GM18505 (cell line): Measurements from ENCODE around the gene PAX7.
"Not testable (repeated sequence)": the region's sequence is repeated elsewhere in the genome, so short reads cannot be mapped to it uniquely, and the experiment has no call there.

Experiments used
- ATAC-seq: cut with Tn5 transposase; IDR thresholded peaks from one replicate; pipeline ENCODE4 v1.9.1; 2021; ENCODE audit not compliant: unreplicated experiment
- POLR2A ChIP-seq: IDR thresholded peaks from 4 replicates; pipeline ENCODE4 v1.6.1; 2011; ENCODE audit warnings: borderline replicate concordance; ENCODE audit not compliant: insufficient read depth, insufficient read length; ENCODE audit errors: extremely low read depth

PAX7 gene

DNA sequence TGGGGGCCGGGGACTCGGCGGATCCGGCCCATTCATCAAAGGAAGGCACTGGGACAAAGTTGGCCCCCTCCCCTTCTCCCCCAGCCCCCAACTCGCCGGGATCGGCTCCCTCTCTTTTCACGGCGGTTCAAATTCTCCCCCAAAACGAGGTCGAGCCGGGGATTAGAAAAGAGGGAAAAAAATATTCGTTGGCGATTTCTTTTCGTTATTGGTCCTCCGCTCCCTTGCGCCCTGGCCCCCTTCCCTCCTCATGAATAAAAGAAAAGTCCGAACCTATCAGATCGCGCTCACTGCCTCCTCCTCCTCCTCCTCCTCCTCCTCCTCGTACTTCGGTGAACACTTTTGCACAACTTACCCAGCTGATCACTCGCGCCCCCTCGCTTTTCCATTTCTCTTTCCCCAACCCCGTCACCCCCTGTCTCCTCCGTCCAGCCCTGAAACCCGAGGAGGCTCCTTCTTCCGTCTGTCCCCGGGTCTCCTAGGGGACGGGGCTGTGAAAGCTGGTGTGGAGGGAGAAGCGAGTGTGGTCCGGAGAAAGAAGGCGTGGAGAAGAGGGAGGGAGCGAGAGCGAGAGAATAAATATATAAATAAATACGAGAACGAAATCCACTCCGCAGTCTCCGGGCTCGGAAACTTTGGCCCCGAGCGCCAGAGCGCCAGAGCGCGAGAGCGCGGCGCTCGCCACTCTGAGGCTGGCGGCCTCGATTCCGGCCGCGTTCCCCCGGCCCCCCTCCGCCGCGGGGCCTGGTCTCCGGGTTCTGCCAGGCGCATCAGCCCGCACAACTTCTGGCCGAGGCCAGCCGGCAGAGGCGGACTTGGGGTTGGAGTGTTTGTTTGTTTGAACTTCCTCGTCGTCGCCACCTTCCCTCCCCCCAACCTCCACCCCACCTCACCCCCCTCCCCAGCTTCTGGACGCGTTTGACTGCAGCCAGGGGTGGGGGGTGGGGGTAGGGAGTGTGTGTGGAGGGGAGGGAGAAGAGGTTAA lies at the start of gene PAX7:
PAX7 (plus strand) TSS at position 336 of the 985 bp plus-strand sequence. CDS start 758 bp downstream, outside the sequence.
- no peak for ATAC-seq
- TF ChIP-seq POLR2A = no peak

DNA sequence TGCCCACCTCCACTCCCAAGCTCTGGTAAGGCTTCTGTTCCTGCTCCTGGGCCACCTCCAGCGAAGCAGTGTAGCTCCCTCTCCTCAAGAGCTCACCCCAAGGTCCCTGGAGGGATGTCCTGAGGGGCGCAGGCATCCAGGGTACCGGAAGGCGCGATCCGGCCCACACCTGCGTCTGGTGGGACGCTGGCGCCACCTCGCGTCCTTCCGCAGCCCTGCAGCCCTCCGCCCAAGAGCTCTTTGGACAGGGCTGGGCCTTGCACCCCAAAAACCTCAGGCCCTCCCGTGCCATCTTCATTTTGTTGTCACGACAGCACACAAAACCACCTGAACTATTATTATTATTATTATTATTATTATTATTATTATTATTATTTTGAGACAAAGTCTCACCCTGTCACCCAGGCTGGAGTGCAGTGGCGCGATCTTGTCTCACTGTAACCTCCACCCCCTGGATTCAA lies 49.2 kb upstream of the PAX7 start:
- no peak for TF ChIP-seq POLR2A

GRCh38 chr1:18582890-18583289 lies 47.8 kb upstream of the PAX7 start:
- no peak for ATAC-seq

More for the DNA sequence above, 49.2 kb upstream of the PAX7 start:
- ATAC-seq = no peak

GRCh38 chr1:18583326-18583941 lies 47.2 kb upstream of the PAX7 start:
- TF ChIP-seq POLR2A = no peak
- no peak for ATAC-seq

More at GRCh38 chr1:18582890-18583289, 47.8 kb upstream of the PAX7 start:
- no peak for TF ChIP-seq POLR2A

DNA sequence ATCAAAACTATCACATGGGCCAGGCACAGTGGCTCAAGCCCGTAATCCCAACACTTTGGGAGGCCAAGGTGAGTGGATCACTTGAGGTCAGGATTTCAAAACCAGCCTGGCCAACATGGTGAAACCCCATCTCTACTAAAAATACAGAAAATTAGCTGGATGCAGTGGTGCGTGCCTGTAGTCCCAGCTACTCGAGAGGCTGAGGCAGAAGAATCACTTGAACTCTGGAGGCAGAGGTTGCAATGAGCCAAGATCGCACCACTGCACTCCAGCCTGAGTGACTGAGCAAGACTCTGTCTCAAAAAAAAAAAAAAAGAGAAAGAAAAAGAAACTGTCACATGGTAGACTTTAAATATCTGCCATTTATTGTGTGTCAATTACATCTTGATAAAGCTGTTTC lies 44.6 kb upstream of the PAX7 start:
- ATAC-seq = not testable (repeated sequence)

- no peak for TF ChIP-seq POLR2A
- ATAC-seq = no peak
These were observed 42.6 kb upstream of the PAX7 start for GRCh38 chr1:18588093-18588492.

DNA sequence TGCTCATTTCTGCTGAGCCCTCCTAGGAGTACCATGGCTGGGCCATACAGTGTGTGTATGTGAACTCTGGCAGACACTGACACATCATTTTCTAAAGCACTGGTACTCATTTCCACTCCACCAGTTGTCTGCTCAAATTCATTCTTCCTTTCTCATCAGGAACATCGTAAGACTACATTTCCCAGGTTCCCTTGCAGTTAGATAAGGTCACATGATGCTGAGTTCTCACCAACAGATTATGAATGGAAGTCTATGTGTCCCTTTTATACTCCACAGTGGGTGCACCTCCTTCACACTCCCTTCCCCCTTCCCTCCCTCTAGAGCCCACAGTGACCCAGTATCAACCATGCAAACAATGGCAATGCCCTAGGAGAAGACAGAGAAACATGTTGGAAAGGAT lies 38.3 kb upstream of the PAX7 start:
- ATAC-seq = no peak
- no peak for TF ChIP-seq POLR2A

DNA sequence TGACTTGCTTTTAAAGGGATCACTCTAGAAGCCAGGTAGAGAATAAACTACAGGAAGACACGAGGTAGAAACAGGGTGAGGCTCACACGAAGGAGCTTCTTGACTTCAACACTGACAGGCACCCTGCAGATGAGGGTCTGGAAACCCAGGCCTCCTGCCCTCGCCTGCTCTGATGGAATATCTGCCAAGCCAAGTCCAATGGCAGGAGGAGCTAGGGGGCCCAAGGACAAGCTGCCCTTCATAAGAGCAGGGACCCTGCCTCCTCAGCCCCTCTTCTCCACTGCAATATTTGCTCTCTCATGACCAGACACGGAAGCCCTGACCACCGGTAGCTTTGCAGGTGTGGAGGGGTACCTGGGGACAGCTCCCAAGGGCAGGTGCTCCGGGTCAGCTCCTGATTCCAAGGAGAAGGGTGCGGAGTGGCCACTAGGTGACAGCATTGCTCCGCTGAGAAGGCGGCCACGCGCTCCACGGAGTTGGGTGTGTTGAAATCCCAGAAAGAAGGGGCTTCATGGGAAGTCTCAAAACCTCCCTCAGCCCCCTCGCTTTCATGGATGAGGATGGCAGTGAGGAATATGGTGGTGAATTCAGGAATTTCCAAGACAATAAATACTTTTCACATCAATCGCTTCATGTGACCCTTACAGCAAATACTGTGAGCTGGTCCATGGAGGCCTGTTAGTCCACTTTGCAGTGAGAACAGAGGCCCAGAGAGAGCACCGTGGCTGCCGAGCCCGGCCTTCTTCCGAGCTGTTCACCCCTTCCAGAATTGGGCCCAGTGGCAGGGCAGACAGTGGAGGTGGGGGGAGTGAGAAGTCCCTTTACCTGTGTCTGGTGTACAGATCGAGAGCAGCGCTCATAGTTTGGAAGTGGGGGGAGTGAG lies 33.2 kb upstream of the PAX7 start:
- ATAC-seq = no peak
- no peak for TF ChIP-seq POLR2A

GRCh38 chr1:18599086-18599485 lies 31.6 kb upstream of the PAX7 start:
- no peak for ATAC-seq

GRCh38 chr1:18599704-18600103 lies 30.9 kb upstream of the PAX7 start:
- no peak for ATAC-seq
- TF ChIP-seq POLR2A = no peak

More at GRCh38 chr1:18599086-18599485, 31.6 kb upstream of the PAX7 start:
- no peak for TF ChIP-seq POLR2A

DNA sequence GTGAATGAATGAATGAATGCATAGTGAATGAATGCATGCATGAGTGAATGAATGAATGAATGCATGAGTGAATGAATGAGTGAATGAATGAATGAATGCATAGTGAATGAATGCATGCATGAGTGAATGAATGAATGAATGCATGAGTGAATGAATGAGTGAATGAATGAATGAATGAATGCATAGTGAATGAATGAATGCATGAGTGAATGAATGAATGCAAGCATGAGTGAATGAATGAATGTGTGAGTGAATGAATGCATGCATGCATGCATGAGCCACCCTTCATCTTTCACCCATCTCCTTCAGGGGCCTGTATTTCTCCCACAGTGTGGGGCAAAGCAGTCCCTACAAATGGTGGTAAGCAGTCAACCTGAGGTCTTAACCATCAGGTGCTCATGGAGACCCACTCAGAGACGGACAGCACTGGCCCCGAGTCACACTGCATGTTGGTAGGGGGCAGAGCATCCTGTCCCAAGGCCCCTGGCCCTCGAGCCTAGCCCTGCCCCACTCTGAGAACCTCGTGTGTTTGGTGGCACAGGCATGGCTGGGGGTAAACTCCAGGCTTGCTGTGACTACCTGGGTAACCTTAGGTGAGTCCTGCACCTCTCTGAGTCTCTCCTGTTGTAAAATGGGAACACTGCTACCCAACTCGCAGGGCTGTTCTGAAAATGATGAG lies 28.0 kb upstream of the PAX7 start:
- TF ChIP-seq POLR2A = no peak
- no peak for ATAC-seq

DNA sequence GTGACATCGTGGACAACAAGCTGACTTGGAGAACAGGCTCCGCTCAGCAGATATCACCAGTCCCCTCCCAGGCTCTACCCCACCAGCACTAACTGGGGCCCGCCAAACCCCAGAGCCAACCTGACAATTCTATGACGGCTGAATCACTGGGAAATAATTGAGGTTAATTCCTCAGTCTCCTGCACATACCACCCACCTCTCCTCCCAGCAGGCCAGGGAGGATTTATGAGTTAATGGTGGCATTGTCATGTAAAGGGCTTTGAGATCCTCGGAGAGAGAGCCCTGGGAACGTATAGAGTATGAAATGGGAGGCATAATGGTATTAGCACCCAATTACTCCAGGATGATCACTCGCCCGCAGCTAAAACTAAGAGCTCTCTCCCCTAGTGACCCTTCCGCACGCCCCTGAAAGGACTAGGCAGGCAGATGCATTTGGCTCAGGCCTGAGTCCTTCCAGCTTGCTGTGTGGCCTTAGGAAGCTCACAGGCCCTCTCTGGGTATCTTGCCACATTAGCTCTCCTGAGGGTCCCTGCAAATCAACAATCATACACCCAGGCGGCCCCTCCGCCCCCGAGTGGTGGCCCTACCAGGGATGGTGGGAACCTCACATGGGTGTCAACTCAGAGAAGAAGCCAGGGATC lies 27.3 kb upstream of the PAX7 start:
- TF ChIP-seq POLR2A = no peak
- no peak for ATAC-seq

DNA sequence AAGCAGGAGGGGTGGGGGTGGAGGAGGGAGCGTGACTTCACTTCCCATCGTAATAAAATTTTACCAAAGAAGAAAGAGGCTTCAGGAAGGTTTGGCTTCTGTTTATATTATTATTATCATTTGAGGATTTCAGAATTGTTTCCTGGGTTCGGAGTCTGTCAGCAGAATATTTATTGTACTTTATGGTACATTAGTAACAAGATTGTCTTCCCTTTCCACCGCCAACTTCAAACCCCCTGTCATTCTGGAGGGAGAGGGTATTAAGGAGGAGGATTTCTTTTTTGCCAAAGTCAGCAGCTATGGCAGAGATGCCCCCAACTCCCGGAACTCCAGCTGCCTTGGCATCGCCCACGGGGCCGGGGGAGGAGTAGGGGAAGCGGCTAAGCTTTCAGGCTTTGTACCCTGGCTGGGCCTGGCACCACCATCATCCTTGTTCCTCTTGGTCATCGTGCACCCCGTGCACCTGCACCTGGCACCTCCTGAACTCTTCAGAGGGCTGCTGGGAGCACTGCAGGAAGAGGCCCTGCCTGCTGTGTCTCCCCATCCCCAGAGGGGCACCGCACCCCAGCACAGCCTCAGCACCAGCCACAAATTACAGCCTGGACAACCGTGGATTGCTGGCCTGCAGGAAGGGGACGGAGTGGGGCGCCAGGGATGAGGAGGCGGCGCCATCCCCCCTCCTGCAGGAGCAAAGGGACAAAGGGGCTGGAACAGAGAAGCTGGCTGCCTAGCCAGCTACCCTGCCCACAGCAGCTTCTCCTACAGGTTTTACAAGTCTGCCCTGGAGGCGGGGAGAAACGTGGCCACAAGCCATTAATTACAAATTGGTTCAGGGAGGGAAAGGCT lies 24.0 kb upstream of the PAX7 start:
- ATAC-seq = no peak
- no peak for TF ChIP-seq POLR2A
